Measurements from ENCODE around the gene STEAP4. TPM values are rescaled to one million over a fixed set of nuclear protein-coding genes. Genes with fewer than 3 reads are reported as not detected.
"Not testable (repeated sequence)": the region's sequence is repeated elsewhere in the genome, so short reads cannot be mapped to it uniquely, and the experiment has no call there.

STEAP4 gene
- total RNA-seq, 1 experiment from 2014 or later = 0.10 TPM

- H3K9me3 ChIP-seq (ENCODE audit: control insufficient read depth, insufficient read depth, low read depth, low read length) = no peaks in the 10 kb centered on the region
- no peaks in the 10 kb centered on the region for H3K4me1 ChIP-seq (ENCODE audit: control insufficient read depth, insufficient read depth, low read length)
- intact Hi-C loops (cut with micrococcal nuclease; ENCODE audit: unreplicated experiment) = no loop called here
- in situ Hi-C loops (cut with HindIII; ENCODE audit: low pct_unique_long_range_greater_than_20kb, low sequenced_read_pairs) = no loop called here
- no peak for ATAC-seq
- BruUV-seq (replicated peaks) = no TSS peak
- no peaks in the 10 kb centered on the region for H3K36me3 ChIP-seq (ENCODE audit: control insufficient read depth, insufficient read depth, low read length)
- ChIA-PET CTCF (no interaction called here), POLR2A (no interaction called here)
- no peak for DNase-seq (ENCODE audit: low read depth, low spot score)
- no peaks in the 10 kb centered on the region for H3K27me3 ChIP-seq (ENCODE audit: control insufficient read depth, insufficient read depth, low read length)
- H3K27ac ChIP-seq (ENCODE audit: low read length) = no peak overlapping the region
- TF ChIP-seq POLR2AphosphoS5 (IDR thresholded peaks at IDR 0.05; ENCODE audit: low read depth, low read length) = no peak
- no peak for TF ChIP-seq SIN3A (IDR thresholded peaks at IDR 0.05; ENCODE audit: borderline replicate concordance, insufficient read depth, low read depth, low read length)
- no peak for TF ChIP-seq TCF7L2 (IDR thresholded peaks at IDR 0.05; ENCODE audit: low read depth, low read length)
- no peak for TF ChIP-seq REST (IDR thresholded peaks at IDR 0.05; ENCODE audit: insufficient read depth in 1 of 2, low read depth in 2 of 2, low read length in 1 of 2)
- TF ChIP-seq CTCF (IDR thresholded peaks at IDR 0.05) = no peak
- H3K4me3 ChIP-seq (ENCODE audit: low read depth in 2 of 2, low read length in 2 of 2) = no peak overlapping the region
Measured at GRCh38 chr7:88267421-88267820, 39.3 kb downstream of the STEAP4 start.

- H3K27me3 ChIP-seq (ENCODE audit: control insufficient read depth, insufficient read depth, low read length); POLR2A ChIA-PET; H3K4me3 ChIP-seq (ENCODE audit: low read depth in 2 of 2, low read length in 2 of 2); H3K4me1 ChIP-seq (ENCODE audit: control insufficient read depth, insufficient read depth, low read length); ATAC-seq; in situ Hi-C loops (cut with HindIII; ENCODE audit: low pct_unique_long_range_greater_than_20kb, low sequenced_read_pairs); DNase-seq (ENCODE audit: low read depth, low spot score); intact Hi-C loops (cut with micrococcal nuclease; ENCODE audit: unreplicated experiment); BruUV-seq (replicated peaks); H3K9me3 ChIP-seq (ENCODE audit: control insufficient read depth, insufficient read depth, low read depth, low read length); H3K36me3 ChIP-seq (ENCODE audit: control insufficient read depth, insufficient read depth, low read length); CTCF ChIA-PET; H3K27ac ChIP-seq (ENCODE audit: low read length): not testable (repeated sequence)
Measured at GRCh38 chr7:88264987-88265386, 41.7 kb downstream of the STEAP4 start.

GRCh38 chr7:88262562-88262961 lies 44.1 kb downstream of the STEAP4 start:
- BruUV-seq (replicated peaks) = no TSS peak
- no peaks in the 10 kb centered on the region for H3K27me3 ChIP-seq (ENCODE audit: control insufficient read depth, insufficient read depth, low read length)
- H3K27ac ChIP-seq (ENCODE audit: low read length) = no peak overlapping the region
- TF ChIP-seq CTCF (IDR thresholded peaks at IDR 0.05) (no peak), TCF7L2 (IDR thresholded peaks at IDR 0.05; ENCODE audit: low read depth, low read length) (no peak), REST (IDR thresholded peaks at IDR 0.05; ENCODE audit: insufficient read depth in 1 of 2, low read depth in 2 of 2, low read length in 1 of 2) (no peak), POLR2AphosphoS5 (IDR thresholded peaks at IDR 0.05; ENCODE audit: low read depth, low read length) (no peak), SIN3A (IDR thresholded peaks at IDR 0.05; ENCODE audit: borderline replicate concordance, insufficient read depth, low read depth, low read length) (no peak)
- intact Hi-C loops (cut with micrococcal nuclease; ENCODE audit: unreplicated experiment) = no loop called here
- in situ Hi-C loops (cut with HindIII; ENCODE audit: low pct_unique_long_range_greater_than_20kb, low sequenced_read_pairs) = no loop called here
- no peak overlapping the region for H3K4me3 ChIP-seq (ENCODE audit: low read depth in 2 of 2, low read length in 2 of 2)
- H3K36me3 ChIP-seq (ENCODE audit: control insufficient read depth, insufficient read depth, low read length) = no peaks in the 10 kb centered on the region
- DNase-seq (ENCODE audit: low read depth, low spot score) (no peak), ATAC-seq (no peak)
- no peaks in the 10 kb centered on the region for H3K9me3 ChIP-seq (ENCODE audit: control insufficient read depth, insufficient read depth, low read depth, low read length)
- ChIA-PET CTCF (no interaction called here), POLR2A (no interaction called here)
- H3K4me1 ChIP-seq (ENCODE audit: control insufficient read depth, insufficient read depth, low read length) = no peaks in the 10 kb centered on the region

All from Panc1 (cell line).